ENCODE measurements around the gene TMEM255B.
"Not testable (repeated sequence)": the region's sequence is repeated elsewhere in the genome, so short reads cannot be mapped to it uniquely, and the experiment has no call there.

The TMEM255B gene

GRCh38 chr13:113792886-113793717, 34.1 kb downstream of the TMEM255B start:
- DNase-seq (ENCODE audit: low read depth), result no peak
- TF ChIP-seq CTCF (IDR thresholded peaks at IDR 0.05; ENCODE audit: control insufficient read depth, insufficient read depth, low read depth, low read length, missing control alignments), result no peak
- no peak overlapping the region for H3K4me3 ChIP-seq (ENCODE audit: control insufficient read depth, low read depth, low read length)

GRCh38 chr13:113793718-113794085, 34.7 kb downstream of the TMEM255B start:
- TF ChIP-seq CTCF (IDR thresholded peaks at IDR 0.05; ENCODE audit: control insufficient read depth, insufficient read depth, low read depth, low read length, missing control alignments), result no peak
- H3K4me3 ChIP-seq (ENCODE audit: control insufficient read depth, low read depth, low read length), result no peak overlapping the region
- DNase-seq (ENCODE audit: low read depth), result no peak

- no peak for TF ChIP-seq CTCF (IDR thresholded peaks at IDR 0.05; ENCODE audit: control insufficient read depth, insufficient read depth, low read depth, low read length, missing control alignments)
- H3K4me3 ChIP-seq (ENCODE audit: control insufficient read depth, low read depth, low read length), result no peak overlapping the region
- DNase-seq (ENCODE audit: low read depth), result no peak
Observed at GRCh38 chr13:113794086-113794485, 35.1 kb downstream of the TMEM255B start.

GRCh38 chr13:113794764-113795173, 35.7 kb downstream of the TMEM255B start:
- no peak for DNase-seq (ENCODE audit: low read depth)
- no peak overlapping the region for H3K4me3 ChIP-seq (ENCODE audit: control insufficient read depth, low read depth, low read length)
- TF ChIP-seq CTCF (IDR thresholded peaks at IDR 0.05; ENCODE audit: control insufficient read depth, insufficient read depth, low read depth, low read length, missing control alignments), result no peak

GRCh38 chr13:113795362-113795761, 36.3 kb downstream of the TMEM255B start:
- DNase-seq (ENCODE audit: low read depth); H3K4me3 ChIP-seq (ENCODE audit: control insufficient read depth, low read depth, low read length): not testable (repeated sequence)

- no peak for DNase-seq (ENCODE audit: low read depth)
- TF ChIP-seq CTCF (IDR thresholded peaks at IDR 0.05; ENCODE audit: control insufficient read depth, insufficient read depth, low read depth, low read length, missing control alignments), result no peak
- H3K4me3 ChIP-seq (ENCODE audit: control insufficient read depth, low read depth, low read length), result no peak overlapping the region
Observed at GRCh38 chr13:113796211-113796963, 37.4 kb downstream of the TMEM255B start.

Data from AG09309 (cell line).